NCI-H345 (cell line): ENCODE measurements around the gene GRAMD1B.
"Not testable (repeated sequence)": the region's sequence is repeated elsewhere in the genome, so short reads cannot be mapped to it uniquely, and the experiment has no call there.

Source experiments
- DNase-seq: peaks from one replicate; lab custom pipeline; 2025; lab: John Stamatoyannopoulos, UW

The GRAMD1B gene

DNA sequence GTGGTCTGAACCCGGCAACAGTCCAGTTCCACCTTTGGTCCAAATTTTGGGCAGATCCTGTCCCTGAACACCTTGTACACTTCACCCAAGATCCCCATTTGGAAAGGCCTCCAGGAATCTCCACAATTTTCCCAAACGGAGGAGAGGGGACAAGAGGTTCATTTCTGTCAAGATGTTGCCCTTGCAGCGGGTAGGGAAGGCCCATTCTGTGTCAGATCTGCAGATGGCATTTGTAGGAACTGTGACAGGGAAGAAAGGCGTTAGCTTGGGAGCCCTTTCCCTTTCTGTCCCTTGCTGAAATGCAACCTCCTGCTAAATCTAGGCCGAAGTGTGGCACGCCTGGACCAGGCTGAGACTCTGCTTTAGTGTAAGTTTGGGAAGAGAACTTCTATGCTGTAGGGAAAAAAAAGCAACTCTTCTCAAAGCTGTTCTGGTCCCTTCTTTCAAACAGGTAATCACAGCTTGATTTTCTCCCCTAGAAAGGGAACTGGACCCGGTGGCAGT is 138.3 kb downstream of the GRAMD1B start:
- DNase-seq, result no peak

DNA sequence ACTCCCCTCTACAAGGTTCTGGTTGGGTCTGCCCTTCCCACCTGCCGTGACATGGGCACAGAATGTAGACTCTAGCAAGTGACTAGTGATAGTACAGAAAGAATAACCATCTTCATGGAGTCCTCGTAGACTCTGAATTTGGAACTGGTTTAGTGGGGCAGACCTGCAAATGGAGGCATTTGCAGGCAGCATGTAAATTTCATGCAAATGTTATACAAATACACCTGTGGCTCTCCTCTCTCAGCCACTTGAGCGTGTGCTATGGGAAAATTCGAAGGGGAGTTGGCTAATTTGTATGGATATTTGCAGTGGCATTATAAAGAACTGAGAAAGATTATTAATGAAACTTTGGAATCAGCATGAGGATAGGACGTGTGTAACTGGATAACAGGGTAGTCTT is 139.3 kb downstream of the GRAMD1B start:
- DNase-seq, result no peak

DNA sequence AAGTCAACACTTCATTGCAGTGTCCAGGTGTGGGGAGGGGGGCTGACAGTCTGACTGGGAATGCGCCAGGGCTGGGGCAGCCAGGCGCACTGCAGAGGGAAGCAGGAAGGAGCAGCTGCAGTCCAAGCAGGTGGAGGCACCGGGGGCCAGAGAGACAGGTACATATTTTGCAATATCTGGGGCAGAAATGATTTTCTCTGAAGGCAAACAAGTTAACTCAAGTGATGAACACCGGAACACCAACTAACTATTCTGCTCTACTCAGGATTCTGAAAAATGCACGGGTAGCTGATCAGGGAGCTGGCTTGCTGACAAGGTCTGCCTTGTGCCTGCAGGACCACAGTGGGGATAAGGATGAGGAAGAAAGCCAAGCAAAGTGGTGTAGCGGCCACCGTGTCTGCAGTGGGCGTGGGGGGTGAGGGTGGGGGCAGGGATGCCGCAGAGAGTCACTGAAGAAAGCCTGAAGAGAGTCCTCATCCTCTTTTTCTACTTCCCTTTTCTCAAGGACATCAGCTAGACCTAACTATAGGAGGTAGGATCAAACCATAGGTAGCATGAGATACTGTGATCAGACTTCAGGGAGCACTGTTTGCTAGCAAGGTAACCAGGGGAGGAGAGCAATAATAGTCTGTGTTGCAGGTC is 141.0 kb downstream of the GRAMD1B start:
- no peak for DNase-seq

DNA sequence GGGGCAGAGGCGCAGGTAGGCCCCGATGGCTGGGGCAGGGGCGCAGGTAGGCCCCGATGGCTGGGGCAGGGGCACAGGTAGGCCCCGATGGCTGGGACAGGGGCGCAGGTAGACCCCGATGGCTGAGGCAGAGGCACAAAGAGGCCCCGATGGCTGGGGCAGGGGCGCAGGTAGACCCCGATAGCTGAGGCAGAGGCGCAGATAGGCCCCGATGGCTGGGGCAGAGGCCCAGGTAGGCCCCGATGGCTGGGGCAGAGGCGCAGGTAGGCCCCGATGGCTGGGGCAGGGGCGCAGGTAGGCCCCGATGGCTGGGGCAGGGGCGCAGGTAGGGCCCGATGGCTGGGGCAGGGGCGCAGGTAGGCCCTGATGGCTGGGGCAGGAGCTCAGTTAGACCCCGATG is 142.7 kb downstream of the GRAMD1B start:
- not testable (repeated sequence) for DNase-seq

GRCh38 chr11:123573286-123573685 is 143.2 kb downstream of the GRAMD1B start:
- no peak for DNase-seq

DNA sequence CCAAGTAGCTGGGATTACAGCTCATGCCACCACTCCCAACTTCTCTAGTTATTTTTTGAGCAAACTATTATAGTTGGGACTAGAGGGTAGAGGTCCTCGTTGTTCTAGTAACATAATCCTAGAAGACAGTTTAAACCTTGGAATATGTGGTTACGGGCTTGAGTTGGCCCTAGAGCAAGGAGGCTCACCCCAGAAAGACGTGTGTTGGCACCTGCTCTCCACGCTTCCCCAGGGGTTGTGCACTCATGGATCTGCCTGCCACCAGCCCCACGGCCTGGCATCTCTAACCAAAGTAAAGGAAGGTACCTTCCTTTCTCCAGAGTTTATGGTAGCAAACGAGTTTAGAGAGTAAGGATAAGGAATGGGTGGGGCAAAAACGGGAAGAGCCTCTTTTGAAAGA is 145.4 kb downstream of the GRAMD1B start:
- DNase-seq, result no peak

DNA sequence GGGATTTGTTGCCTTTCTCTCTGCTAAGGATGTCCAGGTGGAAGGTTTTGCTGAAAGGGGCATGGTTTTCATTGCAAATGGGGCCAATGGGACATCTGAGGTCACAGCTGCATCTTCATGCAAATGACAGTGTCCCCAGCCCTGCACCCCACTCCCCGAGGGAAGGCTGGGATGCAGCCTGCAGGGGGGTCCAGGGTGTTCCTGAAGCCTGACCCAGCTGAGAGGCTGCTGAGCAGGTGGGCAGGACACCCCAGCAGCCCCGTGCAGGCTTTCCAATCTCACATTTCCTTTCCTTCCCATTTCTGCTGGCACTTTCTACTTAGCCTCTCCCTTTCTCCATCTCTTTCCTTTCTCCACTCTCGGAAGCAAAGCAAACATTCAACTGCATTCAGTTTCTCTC is 146.0 kb downstream of the GRAMD1B start:
- DNase-seq, result no peak

GRCh38 chr11:123576501-123576900 is 146.4 kb downstream of the GRAMD1B start:
- no peak for DNase-seq

DNA sequence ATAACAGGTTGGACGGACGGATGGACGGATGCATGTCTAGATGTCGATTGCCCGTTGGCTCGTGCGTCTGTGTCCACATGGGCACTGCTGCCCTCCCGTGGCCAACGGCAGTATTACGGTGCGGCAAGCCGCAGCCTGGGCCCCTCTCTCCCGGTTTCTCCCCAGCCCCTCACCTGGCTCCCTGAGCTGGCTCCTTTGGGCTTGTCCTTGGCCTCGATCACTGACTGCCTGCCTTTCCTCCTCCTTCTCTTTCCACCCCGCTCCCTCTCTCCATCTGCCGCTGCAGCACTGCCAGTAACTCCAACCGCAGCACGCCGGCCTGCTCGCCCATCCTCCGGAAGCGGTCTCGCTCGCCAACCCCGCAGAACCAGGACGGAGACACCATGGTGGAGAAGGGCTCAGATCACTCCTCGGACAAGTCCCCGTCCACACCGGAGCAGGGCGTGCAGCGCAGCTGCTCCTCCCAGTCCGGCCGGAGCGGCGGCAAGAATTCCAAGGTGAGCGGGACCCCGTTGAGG is 147.1 kb downstream of the GRAMD1B start:
- DNase-seq, result peak; percentile 66

DNA sequence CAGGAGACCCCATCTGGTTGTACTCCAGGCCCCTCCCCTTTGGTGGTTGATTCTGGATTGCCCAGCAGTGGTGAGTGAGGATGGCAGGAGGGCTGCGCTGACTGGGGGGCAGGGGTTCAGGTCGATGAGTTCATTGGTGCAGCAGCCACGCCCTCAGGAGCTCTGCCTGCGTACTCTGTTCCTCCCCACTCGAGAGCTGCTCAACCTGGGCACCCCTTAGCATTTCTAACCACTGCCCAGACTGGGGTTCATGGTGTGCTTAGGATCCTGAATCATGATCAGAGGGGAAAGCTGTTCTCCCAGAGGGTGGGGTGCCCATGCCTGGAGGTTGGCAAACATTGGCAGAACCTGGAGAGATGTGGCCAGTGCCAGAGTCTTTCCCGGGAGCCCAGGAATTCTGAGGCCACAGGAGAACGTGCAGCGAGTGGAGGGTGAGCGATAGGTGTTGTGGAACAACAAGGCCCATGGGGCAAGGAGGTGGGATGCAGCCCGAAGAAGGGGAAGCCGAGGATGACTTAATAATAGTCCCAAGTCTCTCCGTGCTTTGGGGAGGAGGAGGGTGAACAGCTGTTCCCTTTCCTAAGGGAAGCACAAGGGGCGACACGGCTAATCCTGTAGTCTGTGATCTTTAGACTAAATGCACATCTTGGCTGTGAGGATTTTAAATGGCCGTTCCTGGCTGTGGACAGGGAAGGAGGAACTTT is 148.9 kb downstream of the GRAMD1B start:
- no peak for DNase-seq

- no peak for DNase-seq
Measured at GRCh38 chr11:123579482-123579812, 149.4 kb downstream of the GRAMD1B start.

GRCh38 chr11:123580137-123580536 is 150.1 kb downstream of the GRAMD1B start:
- DNase-seq, result no peak

DNA sequence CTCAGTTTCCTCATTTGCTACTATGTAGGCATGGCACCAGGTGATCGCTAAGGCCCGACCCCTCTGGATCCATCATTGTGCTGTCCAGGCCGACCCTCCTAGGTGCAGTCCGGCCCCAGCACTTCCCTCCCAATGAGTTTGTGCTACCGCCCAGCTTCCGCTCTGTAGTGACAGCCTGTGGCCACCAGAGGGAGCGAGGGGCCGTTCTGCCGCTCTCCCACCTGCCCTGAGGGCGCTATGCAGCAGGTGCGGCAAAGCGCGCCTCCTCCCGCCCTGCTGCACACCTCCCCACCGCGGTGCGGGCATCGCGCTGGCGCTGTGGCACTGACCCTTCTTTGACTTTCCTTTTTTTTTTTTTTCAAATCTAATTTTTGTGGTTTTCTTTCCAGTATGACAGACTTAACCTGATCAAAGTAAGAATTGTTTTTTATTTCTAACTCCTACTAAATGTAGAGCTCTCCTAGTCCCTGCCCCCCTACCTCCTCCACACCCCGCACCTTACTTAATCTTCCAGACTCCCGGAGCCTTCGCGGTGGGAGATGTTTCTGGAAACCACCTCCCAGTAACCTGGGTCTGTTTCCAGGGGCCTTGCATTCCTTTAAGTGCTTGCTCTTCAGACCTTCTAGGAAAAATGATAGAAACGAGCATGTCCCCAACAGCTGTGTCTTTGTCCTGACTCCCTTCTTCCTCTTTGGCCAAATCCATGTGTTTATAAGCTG is 150.6 kb downstream of the GRAMD1B start:
- peak; percentile 84 for DNase-seq

DNA sequence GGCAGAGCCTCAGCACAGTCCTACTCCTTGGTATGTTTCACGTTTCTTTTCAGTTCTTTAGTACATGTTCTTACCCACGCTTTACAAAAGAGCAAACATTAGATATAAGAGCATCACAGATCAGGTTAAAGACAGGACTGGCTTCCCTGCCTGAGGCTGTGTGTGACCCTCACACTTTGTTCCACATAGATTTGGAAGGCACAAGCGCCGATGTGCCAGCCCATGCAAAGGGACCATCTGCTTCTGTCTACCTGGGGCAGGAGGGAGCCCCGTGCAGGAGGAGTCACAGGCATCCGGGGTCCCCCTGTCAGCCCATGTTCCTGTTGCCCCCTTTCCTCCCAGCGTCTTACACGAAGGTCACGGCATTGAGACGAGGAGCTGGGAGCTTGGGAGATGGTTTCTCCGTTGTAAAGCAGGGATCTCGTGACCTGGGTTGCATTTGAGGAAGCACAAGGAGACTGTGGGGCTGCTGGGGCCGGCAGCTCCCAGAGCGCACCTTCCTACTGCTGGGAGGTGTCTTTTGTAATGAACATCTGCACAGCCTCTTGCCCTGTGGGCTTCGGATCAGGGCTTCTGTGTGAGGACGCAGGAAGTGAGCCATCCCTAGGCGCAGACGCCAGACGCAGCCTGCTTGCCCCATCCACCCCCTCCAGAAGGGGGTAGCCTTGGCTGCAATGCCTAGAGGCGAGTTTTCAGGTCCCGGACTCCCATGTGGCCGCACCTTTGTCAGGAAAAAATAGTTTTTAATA is 151.8 kb downstream of the GRAMD1B start:
- no peak for DNase-seq

DNA sequence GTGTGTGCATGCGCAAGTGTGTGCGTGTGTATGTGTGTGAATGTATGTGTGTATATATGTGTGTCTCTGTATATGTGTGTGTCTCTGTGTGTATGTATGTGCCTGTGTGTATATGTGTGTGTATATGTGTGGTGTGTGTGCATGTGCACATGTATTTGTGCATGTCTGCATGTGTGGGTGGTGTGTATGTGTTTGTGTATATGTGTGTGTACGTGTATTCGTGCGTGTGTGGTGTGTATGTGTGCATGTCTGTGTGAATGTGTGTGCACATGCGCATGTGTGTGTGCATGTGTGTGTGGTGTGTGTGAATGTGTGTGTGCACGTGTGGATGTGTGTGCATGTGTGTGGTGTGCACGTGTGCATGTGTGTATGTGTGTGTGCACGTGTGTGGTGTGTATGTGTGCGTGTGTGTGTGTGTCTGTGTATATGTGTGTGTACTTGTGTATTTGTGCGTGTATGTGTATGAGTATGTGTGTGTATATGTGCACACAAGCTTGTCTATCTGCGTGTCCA is 153.0 kb downstream of the GRAMD1B start:
- DNase-seq, result no peak

- DNase-seq, result no peak
Measured at GRCh38 chr11:123584186-123584585, 154.1 kb downstream of the GRAMD1B start.

GRCh38 chr11:123584737-123585136 is 154.7 kb downstream of the GRAMD1B start:
- DNase-seq, result no peak

GRCh38 chr11:123585206-123585605 is 155.1 kb downstream of the GRAMD1B start:
- no peak for DNase-seq

DNA sequence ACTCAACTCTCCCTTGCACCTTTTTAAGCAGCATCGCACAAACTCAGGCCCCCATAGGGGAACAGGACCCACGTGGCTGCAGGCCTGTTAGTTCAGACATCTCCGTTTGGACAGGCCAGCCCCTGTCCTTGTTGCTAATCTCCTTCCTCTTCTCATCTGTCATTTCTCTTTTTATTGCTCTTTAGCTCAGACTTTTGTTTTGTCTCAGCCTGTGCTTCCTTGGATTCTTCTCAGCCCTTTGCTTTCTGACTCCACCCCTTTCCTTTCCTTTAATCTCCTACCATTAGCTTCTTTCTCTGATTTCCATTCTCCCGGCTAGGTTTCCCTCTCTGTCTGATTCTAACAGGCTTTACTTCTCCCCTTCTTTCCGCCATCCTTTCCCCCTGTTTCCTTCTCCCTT is 155.6 kb downstream of the GRAMD1B start:
- no peak for DNase-seq

GRCh38 chr11:123586568-123586967 is 156.5 kb downstream of the GRAMD1B start:
- no peak for DNase-seq

GRCh38 chr11:123587044-123587443 is 157.0 kb downstream of the GRAMD1B start:
- no peak for DNase-seq

- DNase-seq, result no peak
Measured at GRCh38 chr11:123587559-123587958, 157.5 kb downstream of the GRAMD1B start.
